K562 (cell line): Measurements from ENCODE around the gene GRK1. TPM values are rescaled to one million over a fixed set of nuclear protein-coding genes. Genes with fewer than 3 reads are reported as not detected.

Experiments used
- ATAC-seq: fragments of 200-7000 bp; cut with Tn5 transposase; 3 replicates; pipeline ENCODE4 v1.9.1; 2020; ENCODE audit warnings: moderate library complexity
- BruUV-seq: library from RNA; stranded (reverse); fragments of 400-500 nt; replicated peaks from 2 replicates; lab custom pipeline; 2021; lab: Mats Ljungman, UMichigan
- CTCF ChIA-PET: fragments of 300-600 bp; formaldehyde crosslinking; extraction: SDS; loops from one replicate; lab custom pipeline; 2021; ENCODE audit warnings: low intra/inter-chr PET ratio; lab: Yijun Ruan, JAX
- POLR2A ChIA-PET: fragments of 300-600, 350-650 bp; sonication (Branson Sonifier 250); formaldehyde crosslinking; extraction: SDS; loops from one replicate; lab custom pipeline; 2021; ENCODE audit warnings: antibody characterized with exemption, inconsistent platforms; lab: Yijun Ruan, JAX
- DNase-seq, 4 experiments: peaks; one replicate each; pipeline versions ENCODE4 v3.0.0 to v3.0.0-alpha.2; 2011 to 2018; ENCODE audit warnings: low spot score in 3 of 4, mixed read lengths in 3 of 4; ENCODE audit errors: extremely low read depth in 1 of 4
- FAIRE-seq: peaks from 2 replicates; lab custom pipeline; 2011; peaks lifted over from hg19 to GRCh38; lab: Jason Lieb, UNC
- H2AFZ ChIP-seq: 2 replicates; pipeline ENCODE4 v1.6.0; 2011; ENCODE audit warnings: low read depth, low read length, control low read depth, inconsistent platforms
- H3K27ac ChIP-seq: fragments of 200-600 bp; 3 replicates; pipeline ENCODE4 v1.8.0; 2011; ENCODE audit warnings: low read depth, mild to moderate bottlenecking, control low read depth, inconsistent platforms, low read length, moderate library complexity, mixed read lengths; ENCODE audit errors: extremely low read depth
- H3K27me3 ChIP-seq, 2 experiments: fragments of 300-600 bp in 1 of 2; 2 replicates in 1 of 2; 3 replicates in 1 of 2; pipeline versions ENCODE4 v1.6.0 to v1.8.0; 2011; ENCODE audit warnings: inconsistent platforms in 2 of 2, low read length in 2 of 2, mild to moderate bottlenecking in 1 of 2, mixed read lengths in 1 of 2, moderate library complexity in 1 of 2; ENCODE audit not compliant: control insufficient read depth in 2 of 2, insufficient read depth in 2 of 2
- H3K36me3 ChIP-seq: fragments of 300-600 bp; 3 replicates; pipeline ENCODE4 v1.8.0; 2011; ENCODE audit warnings: mild to moderate bottlenecking, low read length, inconsistent platforms; ENCODE audit not compliant: control insufficient read depth, insufficient read depth
- H3K4me1 ChIP-seq, 2 experiments: fragments of 200-600 bp in 1 of 2; replicated peaks in 1 of 2; 2 replicates in 1 of 2; 3 replicates in 1 of 2; pipeline versions ENCODE4 v1.5.1 to v1.8.0; 2011; ENCODE audit warnings: inconsistent platforms in 2 of 2, low read length in 2 of 2, mild to moderate bottlenecking in 1 of 2, mixed read lengths in 1 of 2, moderate library complexity in 1 of 2; ENCODE audit not compliant: control insufficient read depth in 2 of 2, insufficient read depth in 2 of 2
- H3K4me2 ChIP-seq: 2 replicates; pipeline ENCODE4 v1.6.1; 2011; ENCODE audit warnings: low read length, control low read depth, inconsistent platforms, mixed read lengths; ENCODE audit not compliant: insufficient read depth
- H3K4me3 ChIP-seq: fragments of 200-600 bp; sonication (generic), shearing (Covaris generic); 2 replicates; pipeline ENCODE4 v1.5.1; 2016; ENCODE audit warnings: control low read depth, inconsistent platforms
- H3K79me2 ChIP-seq: fragments of 200-600 bp; 3 replicates; pipeline ENCODE4 v1.8.0; 2011; ENCODE audit warnings: low read length, inconsistent platforms; ENCODE audit not compliant: control insufficient read depth, insufficient read depth
- H3K9ac ChIP-seq, 2 experiments: 2 replicates each; pipeline versions ENCODE4 v1.6.0 to v1.6.1; 2011; ENCODE audit warnings: low read depth in 2 of 2, low read length in 2 of 2, control low read depth in 1 of 2, inconsistent platforms in 1 of 2, mild to moderate bottlenecking in 1 of 2, mixed read lengths in 1 of 2; ENCODE audit not compliant: insufficient read depth in 1 of 2
- H3K9me1 ChIP-seq: one replicate; pipeline ENCODE4 v1.6.0; 2011; ENCODE audit warnings: inconsistent platforms, mild to moderate bottlenecking, low read length, moderate library complexity; ENCODE audit not compliant: control insufficient read depth, insufficient read depth
- H3K9me3 ChIP-seq: replicated peaks from 2 replicates; pipeline ENCODE4 v1.5.1; 2011; ENCODE audit warnings: low read depth, low read length, inconsistent platforms; ENCODE audit not compliant: control insufficient read depth, insufficient read depth
- H4K20me1 ChIP-seq: replicated peaks from 2 replicates; pipeline ENCODE4 v1.6.1; 2011; ENCODE audit warnings: low read length, inconsistent platforms, mixed read lengths; ENCODE audit not compliant: control insufficient read depth, insufficient read depth
- ARID2 ChIP-seq: fragments of 450-650 bp; IDR thresholded peaks from 2 replicates; pipeline ENCODE4 v1.6.1; 2017; ENCODE audit warnings: antibody characterized with exemption, mild to moderate bottlenecking
- CBX1 ChIP-seq: sonication (generic); IDR thresholded peaks from 2 replicates; pipeline ENCODE4 v1.6.1; 2016; ENCODE audit warnings: antibody characterized with exemption, low read depth, mild to moderate bottlenecking
- ELF2 ChIP-seq: fragments of 250-450 bp; sonication (Bioruptor Pico); IDR thresholded peaks from 2 replicates; pipeline ENCODE4 v1.5.0; 2021; ENCODE audit warnings: mild to moderate bottlenecking
- ETV5 ChIP-seq: sonication (generic); formaldehyde crosslinking; IDR thresholded peaks from 2 replicates; pipeline ENCODE4 v1.4.0; 2020; ENCODE audit warnings: low read depth, mild to moderate bottlenecking, missing genetic modification reagents
- MCM2 ChIP-seq: fragments of 450-650 bp; IDR thresholded peaks from 2 replicates; pipeline ENCODE4 v1.6.1; 2017; ENCODE audit warnings: low read depth, mild to moderate bottlenecking
- PHF8 ChIP-seq: fragments of 200-600 bp; sonication (generic); IDR thresholded peaks from 2 replicates; pipeline ENCODE4 v1.6.1; 2012; ENCODE audit warnings: mixed run types, mild to moderate bottlenecking, inconsistent platforms, low read length, moderate library complexity, borderline replicate concordance
- RAD21 ChIP-seq, 2 experiments: fragments of 250-450 bp in 1 of 2; fragments of 450-650 bp in 1 of 2; sonication (Bioruptor Pico) in 1 of 2; formaldehyde crosslinking in 1 of 2; IDR thresholded peaks in 1 of 2; conservative IDR thresholded peaks in 1 of 2; 2 replicates each; pipeline versions ENCODE4 v1.4.0 to v1.8.0; 2020 to 2022; ENCODE audit warnings: mild to moderate bottlenecking in 2 of 2, moderate library complexity in 1 of 2
- RBM25 ChIP-seq: fragments of 200-400 bp; formaldehyde crosslinking; IDR thresholded peaks from 2 replicates; pipeline ENCODE4 v1.6.1; 2018; ENCODE audit warnings: low read length, low read depth, moderate library complexity; ENCODE audit not compliant: severe bottlenecking
- SAP30 ChIP-seq: fragments of 200-600 bp; sonication (generic); IDR thresholded peaks from 2 replicates; pipeline ENCODE4 v1.6.1; 2012; ENCODE audit warnings: borderline replicate concordance, low read depth, mild to moderate bottlenecking, moderate library complexity, low read length, control low read depth, inconsistent platforms; ENCODE audit not compliant: insufficient read depth, poor library complexity, severe bottlenecking
- SIX5 ChIP-seq, 2 experiments: IDR thresholded peaks; 2 replicates each; pipeline ENCODE4 v1.6.1; 2011; ENCODE audit warnings: low read length in 2 of 2, borderline replicate concordance in 1 of 2, low read depth in 1 of 2, mild to moderate bottlenecking in 1 of 2, moderate library complexity in 1 of 2; ENCODE audit not compliant: insufficient read depth in 1 of 2
- TEAD4 ChIP-seq, 2 experiments: sonication (generic) in 1 of 2; formaldehyde crosslinking in 1 of 2; IDR thresholded peaks; 2 replicates each; pipeline versions ENCODE4 v1.6.1 to v1.8.0; 2012 to 2022; ENCODE audit warnings: borderline replicate concordance in 1 of 2, inconsistent platforms in 1 of 2, low read length in 1 of 2, mild to moderate bottlenecking in 1 of 2, missing genetic modification reagents in 1 of 2
- ZEB2 ChIP-seq: fragments of 450-650 bp; IDR thresholded peaks from 2 replicates; pipeline ENCODE4 v1.6.1; 2016
- ZNF124 ChIP-seq: sonication (generic); formaldehyde crosslinking; IDR thresholded peaks from 2 replicates; pipeline ENCODE4 v1.8.1; 2022; ENCODE audit warnings: missing genetic modification reagents
- ZNF3 ChIP-seq: fragments of 250-450 bp; sonication (Bioruptor Pico); IDR thresholded peaks from 2 replicates; pipeline ENCODE4 v1.5.0; 2021; ENCODE audit warnings: mild to moderate bottlenecking, moderate library complexity
- ZNF695 ChIP-seq: fragments of 450-650 bp; formaldehyde crosslinking; IDR thresholded peaks from 2 replicates; pipeline ENCODE4 v1.4.0; 2020; ENCODE audit warnings: mild to moderate bottlenecking, moderate library complexity
- WGBS: fragments of 100-300 bp; shearing (Covaris generic); methylation state at CpG from one replicate; pipeline ENCODE4 v1.1.6; 2016; ENCODE audit warnings: low coverage, mixed read lengths; ENCODE audit not compliant: insufficient coverage; ENCODE audit errors: missing lambda C conversion rate; 5-methylcytosine and 5-hydroxymethylcytosine counted together
- in situ Hi-C: fragments of 300-500 bp; cut with MboI; formaldehyde crosslinking; loops from 4 replicates; pipeline ENCODE4 v1.15.0; 2018; ENCODE audit warnings: inconsistent platforms, mixed read lengths
- intact Hi-C: fragments of 100-400 bp; cut with micrococcal nuclease; formaldehyde crosslinking; loops from 2 replicates; pipeline ENCODE4 v1.14.2; 2022
- polyA plus RNA-seq, 8 experiments: library from polyadenylated mRNA; depleted of rRNA in 4 of 8; stranded (reverse) in 5 of 8; unstranded in 3 of 8; fragments of >200 nt; fragmentation: Nextera tagmentation in 2 of 8; fragmentation: Illumina TruSeq in 1 of 8; extraction: Ambion mirVana in 2 of 8; extraction: Trizol in 1 of 8; gene quantifications; 2 replicates each; pipeline versions ENCODE4 v1.2.1 to v1.2.3, GENCODE V29; 2011 to 2014; ENCODE audit warnings: inconsistent platforms in 1 of 8, missing spikeins in 1 of 8
- total RNA-seq, 7 experiments: library from RNA; depleted of rRNA in 6 of 7; stranded (reverse); fragments of >200 nt in 6 of 7; fragmentation: Illumina TruSeq in 2 of 7; extraction: Trizol in 2 of 7; gene quantifications; 2 replicates each; pipeline versions ENCODE4 v1.2.1 to v1.2.3, GENCODE V29; 2011 to 2021; ENCODE audit warnings: low replicate concordance in 1 of 7
- TF ChIP-seq, protein P1 (sequence below): fragments of 250-450 bp; sonication (Bioruptor Pico); IDR thresholded peaks from 2 replicates; pipeline ENCODE4 v1.4.0; 2020; ENCODE audit warnings: borderline replicate concordance

GRK1 gene
- total and polyA plus RNA-seq, 9 of the 15 experiments (the other 6 are each of a cell fraction or from before 2014, with no cell fraction given): 0.09 TPM; not detected in 8

- H3K27me3 ChIP-seq: peaks cover 10 to 54% of the 10 kb centered on the region in 2 experiments; a peak in 3 of 5 replicates
- no peak for FAIRE-seq
- peaks cover 0 to 18% of the 10 kb centered on the region in 2 experiments; a peak in 3 of 5 replicates for H3K4me1 ChIP-seq
- 6% methylated on average over 17 of the region's 32 CpGs for WGBS
- CTCF ChIA-PET: interaction anchor here (0.7 kb wide), 1 partner anchor 173 kb away, joined by 3 read pairs; no protein-coding TSS in a partner anchor
- H3K9ac ChIP-seq: no peak overlapping the region
- no peaks in the 10 kb centered on the region for H4K20me1 ChIP-seq
- DNase-seq: no peak
- ATAC-seq: no peak
- peaks cover 3% of the 10 kb centered on the region for H3K9me1 ChIP-seq
- no peak overlapping the region for H3K27ac ChIP-seq
- no peak overlapping the region for H3K4me3 ChIP-seq
- intact Hi-C loops: no loop called here
- H2AFZ ChIP-seq: no peak overlapping the region
- H3K4me2 ChIP-seq: no peak overlapping the region
- BruUV-seq: no TSS peak
- no peaks in the 10 kb centered on the region for H3K79me2 ChIP-seq
- POLR2A ChIA-PET: no interaction called here
- TF ChIP-seq PHF8 (no peak), ZNF695 (CRISPR knock-in tag) (no peak), TEAD4 (IDR thresholded peaks at IDR 0.05; ENCODE audit: low read length) (no peak), TEAD4 (CRISPR knock-in tag; IDR thresholded peaks at IDR 0.05; ENCODE audit: borderline replicate concordance) (no peak), ZNF3 (CRISPR knock-in tag) (no peak), SIX5 (IDR thresholded peaks at IDR 0.05; ENCODE audit: borderline replicate concordance in 1 of 2, insufficient read depth in 1 of 2, low read depth in 1 of 2, low read length in 2 of 2) (no peak), ZEB2 (no peak), ZNF124 (CRISPR knock-in tag) (no peak), SAP30 (no peak), CBX1 (no peak), ARID2 (no peak), ELF2 (CRISPR knock-in tag) (no peak), ETV5 (no peak), MCM2 (no peak), RAD21 (CRISPR knock-in tag; conservative IDR thresholded peaks at IDR 0.05 in 1 of 2, IDR thresholded peaks at IDR 0.05 in 1 of 2) (no peak), RBM25 (no peak)
- TF ChIP-seq, protein P1, sequence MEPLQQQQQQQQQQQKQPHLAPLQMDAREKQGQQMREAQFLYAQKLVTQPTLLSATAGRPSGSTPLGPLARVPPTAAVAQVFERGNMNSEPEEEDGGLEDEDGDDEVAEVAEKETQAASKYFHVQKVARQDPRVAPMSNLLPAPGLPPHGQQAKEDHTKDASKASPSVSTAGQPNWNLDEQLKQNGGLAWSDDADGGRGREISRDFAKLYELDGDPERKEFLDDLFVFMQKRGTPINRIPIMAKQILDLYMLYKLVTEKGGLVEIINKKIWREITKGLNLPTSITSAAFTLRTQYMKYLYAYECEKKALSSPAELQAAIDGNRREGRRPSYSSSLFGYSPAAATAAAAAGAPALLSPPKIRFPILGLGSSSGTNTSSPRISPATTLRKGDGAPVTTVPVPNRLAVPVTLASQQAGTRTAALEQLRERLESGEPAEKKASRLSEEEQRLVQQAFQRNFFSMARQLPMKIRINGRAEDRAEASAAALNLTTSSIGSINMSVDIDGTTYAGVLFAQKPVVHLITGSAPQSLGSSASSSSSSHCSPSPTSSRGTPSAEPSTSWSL (CRISPR knock-in tag): no peak
- H3K36me3 ChIP-seq: no peaks in the 10 kb centered on the region
- in situ Hi-C loops: loop anchor here (10.0 kb wide), 1 partner anchor 193 kb away; no protein-coding TSS in a partner anchor
- no peaks in the 10 kb centered on the region; the same call in 1 of the 2 replicates for H3K9me3 ChIP-seq
Observed at GRCh38 chr13:113731192-113732175, 64.5 kb downstream of the GRK1 start.
